Stimulated activated CD4-positive, alpha-beta T cell treated with anti-CD3 and anti-CD28 coated beads, Interleukin-4, amount 100 ng/mL, for 48 hours (primary cell): Measurements from ENCODE around the gene TTLL11.
"Not testable (repeated sequence)": the region's sequence is repeated elsewhere in the genome, so short reads cannot be mapped to it uniquely, and the experiment has no call there.

Source experiments
- DNase-seq, 2 donors: peaks; one replicate each; pipeline ENCODE4 v3.0.0-alpha.2; 2020; ENCODE audit warnings: low read depth in 2 of 2

The TTLL11 gene

GRCh38 chr9:121815546-121816448 is 277.3 kb downstream of the TTLL11 start:
- DNase-seq, result no peak

DNA sequence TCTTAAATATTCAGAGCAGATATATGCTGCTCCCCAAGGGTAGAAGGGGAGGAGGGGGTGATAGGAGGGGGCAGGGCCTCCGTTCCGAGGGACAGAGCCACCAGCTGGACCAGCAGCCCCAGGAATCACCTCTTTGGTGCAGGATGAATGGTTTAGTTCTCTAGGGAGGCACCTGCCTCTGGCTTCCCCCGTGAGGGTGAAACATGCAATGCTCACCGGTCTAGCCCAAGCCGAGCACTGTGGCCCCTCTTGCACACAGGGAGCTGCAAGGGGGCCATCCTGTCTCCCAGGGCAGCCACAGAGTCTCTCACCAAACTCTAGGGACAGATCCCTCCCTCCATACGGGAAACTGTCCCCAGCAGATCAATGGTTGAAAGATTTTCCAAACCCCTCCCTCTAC is 278.0 kb downstream of the TTLL11 start:
- no peak for DNase-seq

GRCh38 chr9:121814594-121814993 is 278.5 kb downstream of the TTLL11 start:
- no peak for DNase-seq

GRCh38 chr9:121813519-121814210 is 279.4 kb downstream of the TTLL11 start:
- DNase-seq, result no peak

DNA sequence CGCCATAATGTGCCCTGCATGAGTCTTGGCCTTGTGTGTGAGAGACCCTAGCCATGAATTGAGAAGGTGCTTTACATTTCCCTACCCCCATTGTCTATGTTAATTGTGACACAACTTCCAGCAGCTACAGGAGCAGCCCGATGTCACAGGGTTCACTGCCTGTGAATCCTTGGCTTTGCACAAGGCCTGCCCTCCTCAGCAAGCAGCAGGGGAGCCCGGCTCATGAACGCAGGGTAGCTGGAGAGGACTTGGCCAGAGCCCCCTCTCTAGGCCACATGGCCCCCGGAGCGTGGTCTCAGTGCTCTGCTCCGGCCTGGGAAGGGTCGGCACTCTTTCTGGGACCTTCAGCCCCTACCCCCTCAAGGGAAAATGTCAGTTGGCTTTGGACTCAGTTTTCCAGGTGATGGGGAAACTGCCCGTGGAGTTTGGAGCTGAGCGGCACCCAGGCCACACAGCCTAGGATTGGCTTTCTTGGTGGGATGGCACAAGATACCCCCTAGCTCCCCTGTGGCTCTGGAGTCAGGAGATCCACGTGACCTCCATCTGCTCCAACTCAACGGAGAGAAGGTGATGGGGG is 280.9 kb downstream of the TTLL11 start:
- no peak for DNase-seq

DNA sequence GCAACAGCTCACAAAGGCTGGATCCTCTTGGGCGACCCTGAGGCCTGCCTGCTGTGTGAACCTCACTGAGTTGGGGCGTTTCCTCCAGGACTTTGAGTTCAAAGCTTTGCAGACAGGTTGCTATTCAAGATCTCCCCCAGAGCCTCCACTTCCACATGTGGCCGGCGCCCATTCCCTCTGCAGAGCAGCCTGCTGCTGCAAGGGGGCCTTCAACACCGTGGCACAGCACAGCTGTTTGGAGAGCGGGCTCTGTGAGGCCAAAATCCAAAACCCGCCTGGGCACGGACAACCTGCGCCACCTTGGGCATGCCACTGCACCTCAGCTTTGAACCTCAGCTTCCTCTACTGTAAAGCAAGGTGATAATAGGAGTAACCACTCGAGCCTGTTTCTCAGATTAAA is 281.4 kb downstream of the TTLL11 start:
- no peak for DNase-seq

DNA sequence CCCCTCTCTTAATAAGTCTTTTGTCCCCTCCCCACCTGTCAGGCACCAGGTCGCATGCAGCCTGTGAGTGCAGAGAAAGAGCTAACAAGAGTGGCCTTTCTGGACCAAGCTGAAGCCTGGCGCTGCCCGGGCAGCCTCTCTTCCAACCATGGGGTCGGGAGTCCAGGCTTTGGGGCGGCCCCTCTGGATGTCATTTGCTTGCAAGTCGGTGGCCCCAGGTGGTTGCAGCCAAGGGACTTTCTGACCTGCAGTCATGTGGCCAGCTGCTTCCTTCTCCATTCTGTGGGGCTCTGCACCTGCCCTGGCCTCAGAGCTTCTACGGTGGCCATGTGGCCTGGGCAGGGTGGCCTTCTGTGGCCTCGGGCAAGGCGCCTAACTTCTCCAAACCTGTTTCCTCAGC is 282.0 kb downstream of the TTLL11 start:
- no peak for DNase-seq

DNA sequence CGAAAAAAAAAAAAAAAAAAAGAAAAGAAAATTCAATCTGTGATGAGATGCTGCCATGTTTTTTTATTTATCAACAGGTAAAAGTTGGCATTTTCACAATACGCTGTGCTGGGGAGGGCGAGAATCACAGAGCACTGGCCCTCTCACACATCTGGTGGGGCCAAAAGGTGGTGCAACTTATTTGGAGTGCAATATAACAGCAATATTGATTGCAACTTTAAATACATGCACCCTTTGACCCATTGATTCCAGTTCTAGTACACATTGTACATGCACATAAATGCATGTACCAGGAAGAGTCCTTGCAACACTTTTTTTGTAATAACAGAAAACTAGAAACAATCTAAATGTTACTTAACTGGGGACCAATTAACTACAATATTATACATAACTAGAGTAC is 282.6 kb downstream of the TTLL11 start:
- DNase-seq, result no peak

GRCh38 chr9:121809356-121810050 is 283.6 kb downstream of the TTLL11 start:
- no peak for DNase-seq

DNA sequence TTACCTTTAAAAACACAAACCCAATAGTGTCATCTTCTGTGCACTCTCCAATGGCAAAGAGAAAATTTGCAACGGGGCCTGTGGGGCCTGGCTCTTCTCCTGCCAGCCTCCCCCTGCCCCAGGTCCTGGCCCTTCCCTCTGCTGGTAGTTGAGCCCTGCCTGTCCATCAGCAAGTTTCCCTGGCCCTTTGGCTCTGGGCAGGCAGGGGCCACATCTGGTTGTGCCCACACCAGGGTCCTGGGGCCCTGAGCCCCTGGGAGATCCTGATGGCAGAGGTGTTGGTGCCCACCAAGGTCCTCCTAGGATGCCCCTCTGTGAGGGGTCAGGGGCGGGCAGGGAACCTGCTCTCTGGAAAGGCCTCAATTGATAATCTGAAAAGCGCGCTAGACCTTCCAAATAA is 284.3 kb downstream of the TTLL11 start:
- no peak for DNase-seq

GRCh38 chr9:121807823-121808278 is 285.3 kb downstream of the TTLL11 start:
- DNase-seq, result no peak

- DNase-seq, result no peak
These were observed 285.9 kb downstream of the TTLL11 start for GRCh38 chr9:121807069-121807822.

DNA sequence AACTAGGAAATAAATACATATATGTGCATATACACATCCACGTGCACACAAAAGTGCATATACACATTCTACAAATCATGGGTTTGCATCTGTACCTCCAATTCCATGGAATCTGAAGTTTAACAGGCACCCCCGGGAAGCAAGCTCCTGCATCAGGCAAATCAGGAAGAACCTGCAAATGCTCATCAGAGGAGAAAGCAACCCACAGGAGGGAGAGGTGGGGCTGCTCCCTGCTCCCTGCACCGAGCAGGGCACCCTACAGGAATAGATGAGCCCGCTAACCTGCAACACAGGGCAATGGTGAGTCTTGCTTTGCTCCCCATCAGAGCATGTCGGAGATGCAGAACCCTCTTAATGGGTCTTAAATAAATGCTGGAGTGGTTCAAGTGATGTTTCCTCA is 290.4 kb downstream of the TTLL11 start:
- no peak for DNase-seq

GRCh38 chr9:121801579-121801978 is 291.5 kb downstream of the TTLL11 start:
- no peak for DNase-seq

DNA sequence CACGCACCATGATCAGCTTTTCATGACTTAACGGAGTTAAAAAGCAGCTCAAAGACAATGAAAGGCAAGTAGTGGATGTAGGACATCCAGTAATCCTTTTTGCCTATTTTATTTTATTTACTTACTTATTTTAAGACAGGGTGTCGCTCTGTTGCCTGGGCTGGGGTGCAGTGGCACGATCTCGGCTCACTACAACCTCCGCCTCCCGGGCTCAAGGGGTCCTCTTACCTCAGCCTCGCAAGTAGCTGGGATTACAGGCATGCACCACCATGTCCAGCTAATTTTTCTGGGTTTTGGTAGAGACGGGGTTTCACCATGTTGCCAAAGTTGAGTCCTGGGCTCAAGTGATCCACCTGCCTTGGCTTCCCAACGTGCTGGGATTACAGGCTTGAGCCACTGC is 292.7 kb downstream of the TTLL11 start:
- DNase-seq, result no peak

DNA sequence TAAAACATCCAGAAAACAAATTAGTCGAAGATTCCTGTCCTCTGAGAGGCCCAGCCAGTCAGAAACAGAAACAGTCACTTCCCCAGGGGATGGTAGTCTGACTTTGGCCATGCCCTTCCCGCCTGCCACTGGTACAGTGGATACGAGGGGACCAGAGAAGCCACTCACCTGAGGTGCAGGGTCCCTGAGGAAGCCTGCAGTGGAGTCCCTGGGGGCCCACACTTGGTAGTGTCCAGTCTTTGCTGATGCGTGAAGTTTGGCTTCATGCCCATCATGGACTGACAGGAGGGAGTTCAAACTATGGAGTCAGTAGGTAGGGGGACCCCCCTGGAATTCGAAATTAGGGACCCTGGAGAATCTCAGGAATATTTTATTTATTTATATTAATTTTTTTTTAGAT is 294.2 kb downstream of the TTLL11 start:
- no peak for DNase-seq

DNA sequence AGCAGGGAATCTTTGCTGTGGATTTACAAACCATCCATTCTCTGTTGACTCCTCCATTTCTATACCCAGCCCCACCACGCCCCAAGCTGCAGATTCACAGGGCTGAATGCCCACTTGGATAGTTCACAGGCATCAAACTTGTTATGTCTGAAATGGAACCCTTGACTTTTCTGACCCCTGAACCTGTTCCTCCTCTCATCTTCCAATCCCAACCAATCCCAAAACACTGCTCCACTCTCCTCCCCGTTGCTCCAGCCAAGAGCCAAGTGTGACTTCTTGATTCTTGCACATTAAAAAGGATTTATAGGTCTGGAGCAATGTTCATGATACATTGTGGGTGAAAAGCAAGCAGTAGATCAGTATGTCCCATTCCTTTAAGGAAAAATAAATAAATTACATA is 296.0 kb downstream of the TTLL11 start:
- no peak for DNase-seq

DNA sequence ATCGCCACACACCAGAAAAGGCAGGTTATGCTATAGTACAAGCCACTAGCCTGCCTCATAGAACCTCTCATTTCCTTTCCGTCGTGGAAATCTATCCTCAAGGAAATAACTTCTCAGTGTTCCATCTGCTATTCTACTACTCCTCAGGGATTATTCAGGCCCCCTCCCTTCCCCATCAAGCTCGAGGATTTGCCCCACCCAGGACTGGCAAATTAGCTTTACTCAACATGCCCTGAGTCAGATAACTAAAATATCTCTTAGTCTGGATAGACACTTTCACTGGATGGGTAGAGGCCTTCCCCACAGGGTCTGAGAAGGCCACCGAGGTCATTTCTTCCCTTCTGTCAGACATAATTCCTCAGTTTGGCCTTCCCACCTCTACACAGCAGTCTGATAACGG is 298.8 kb downstream of the TTLL11 start:
- DNase-seq, result not testable (repeated sequence)

- not testable (repeated sequence) for DNase-seq
These were observed 300.6 kb downstream of the TTLL11 start for GRCh38 chr9:121792476-121792875.

- no peak for DNase-seq
These were observed 302.3 kb downstream of the TTLL11 start for GRCh38 chr9:121790841-121791240.

- no peak for DNase-seq
These were observed 304.3 kb downstream of the TTLL11 start for GRCh38 chr9:121788686-121789366.
